ENCODE measurements around the gene RAB30.
A peak's percentile ranks its signal among the peaks of the same experiment; 100 is the strongest.

DNA sequence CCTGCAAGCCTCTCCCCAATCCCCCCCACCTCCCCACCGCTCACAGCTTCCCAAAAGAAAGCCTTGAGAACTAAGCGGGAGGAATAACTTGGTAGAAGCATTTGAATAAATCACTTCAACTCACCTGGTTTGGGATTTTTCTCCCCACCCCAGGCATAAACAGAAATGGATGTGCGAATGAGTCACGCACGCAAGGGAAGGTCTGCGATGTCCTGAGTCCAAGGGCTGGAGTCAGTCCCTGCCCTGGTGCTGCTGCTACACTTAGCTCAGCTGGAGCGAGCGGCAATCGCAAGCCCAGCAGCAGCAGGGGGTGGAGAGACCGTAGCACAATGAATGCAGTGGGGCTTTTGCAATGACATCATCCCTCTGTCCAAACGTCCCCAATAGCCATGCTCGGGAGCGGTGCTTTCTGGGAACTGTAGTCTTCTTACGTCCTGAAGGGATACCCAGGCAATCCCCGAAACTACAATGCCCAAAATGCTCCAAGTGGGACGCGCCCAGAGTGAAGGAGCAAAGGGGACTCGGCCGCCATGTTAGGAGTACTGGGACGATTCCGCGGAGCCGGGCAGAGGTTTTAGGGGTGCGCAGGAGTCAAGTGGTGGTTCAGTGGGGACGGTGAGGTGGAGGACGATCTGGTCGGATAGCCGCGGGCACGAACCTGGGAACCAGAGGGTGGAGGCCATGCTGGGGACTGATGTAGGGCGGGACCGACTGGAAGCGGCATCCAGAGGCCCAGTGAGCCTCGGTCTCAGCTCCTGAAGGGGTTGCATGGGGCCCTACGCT is at the start of gene RAB30:
- TF ChIP-seq YY1 (IDR thresholded peaks at IDR 0.05; ENCODE audit: insufficient read depth, insufficient read length) (peak; percentile 80), ZNF274 (IDR thresholded peaks at IDR 0.05; ENCODE audit: low read depth, low read length) (no peak), SUZ12 (IDR thresholded peaks at IDR 0.05; ENCODE audit: extremely low read depth, insufficient read depth, insufficient read length) (no peak)

Data from NT2/D1 (cell line).